Right atrium auricular region (tissue), 2 donors: Measurements from ENCODE around the gene NDUFAF2. TPM values are rescaled to one million over a fixed set of nuclear protein-coding genes. Genes with fewer than 3 reads are reported as not detected.

ENCODE experiments used
- DNase-seq: peaks from one replicate; pipeline ENCODE4 v3.0.0-alpha.2; 2019; ENCODE audit warnings: low spot score
- H3K27ac ChIP-seq, 2 donors: fragments of 200-600 bp; sonication (generic); 1 replicate in 1 of 2; 2 replicates in 1 of 2; pipeline ENCODE4 v1.5.1; 2016 to 2019
- H3K27me3 ChIP-seq, 2 donors: fragments of 200-600 bp; sonication (generic); one replicate each; pipeline versions ENCODE4 v1.5.1 to v1.6.0; 2017 to 2019
- H3K36me3 ChIP-seq: fragments of 200-600 bp; sonication (generic); one replicate; pipeline ENCODE4 v1.5.1; 2016
- H3K4me1 ChIP-seq, 2 donors: fragments of 200-600 bp; sonication (generic); one replicate each; pipeline versions ENCODE4 v1.5.1 to v1.6.0; 2017 to 2019
- H3K4me3 ChIP-seq, 2 donors: fragments of 200-600 bp; sonication (generic); 1 replicate in 1 of 2; 2 replicates in 1 of 2; pipeline ENCODE4 v1.5.1; 2017 to 2019; ENCODE audit warnings: mild to moderate bottlenecking in 1 of 2, moderate library complexity in 1 of 2
- H3K9me3 ChIP-seq, 2 donors: fragments of 200-600 bp; sonication (generic); one replicate each; pipeline ENCODE4 v1.5.1; 2019
- CTCF ChIP-seq, 2 donors: fragments of 200-600 bp; sonication (generic); IDR thresholded peaks; one replicate each; pipeline ENCODE4 v1.5.1; 2019; ENCODE audit warnings: antibody characterized with exemption in 2 of 2
- total RNA-seq, 2 donors: library from RNA; depleted of rRNA; stranded (reverse); fragments of >200 nt; gene quantifications; one replicate each; pipeline ENCODE4 v1.1.0, GENCODE V29; 2016

Gene NDUFAF2
- total RNA-seq, 2 donors from 2014 or later: 23.7 to 28.9 TPM

- Histone ChIP-seq H3K27ac (no peak overlapping the region), H3K9me3 (no peaks in the 10 kb centered on the region), H3K4me1 (no peaks in the 10 kb centered on the region), H3K4me3 (no peak overlapping the region), H3K27me3 (no peaks in the 10 kb centered on the region), H3K36me3 (no peaks in the 10 kb centered on the region)
- no peak for DNase-seq
- no peak for TF ChIP-seq CTCF (IDR thresholded peaks at IDR 0.05)
Measured at GRCh38 chr5:61130289-61130688, 185.3 kb downstream of the NDUFAF2 start.

- Histone ChIP-seq H3K36me3 (no peaks in the 10 kb centered on the region), H3K4me3 (no peak overlapping the region), H3K27ac (no peak overlapping the region), H3K9me3 (no peaks in the 10 kb centered on the region), H3K27me3 (no peaks in the 10 kb centered on the region), H3K4me1 (no peaks in the 10 kb centered on the region)
- no peak for TF ChIP-seq CTCF (IDR thresholded peaks at IDR 0.05)
- DNase-seq: no peak
Measured at GRCh38 chr5:61132559-61132958, 187.6 kb downstream of the NDUFAF2 start.

- no peak for TF ChIP-seq CTCF (IDR thresholded peaks at IDR 0.05)
- Histone ChIP-seq H3K9me3 (no peaks in the 10 kb centered on the region), H3K27me3 (no peaks in the 10 kb centered on the region), H3K4me3 (no peak overlapping the region), H3K36me3 (no peaks in the 10 kb centered on the region), H3K27ac (no peak overlapping the region), H3K4me1 (no peaks in the 10 kb centered on the region)
- no peak for DNase-seq
Measured at GRCh38 chr5:61137835-61138234, 192.8 kb downstream of the NDUFAF2 start.

- TF ChIP-seq CTCF (IDR thresholded peaks at IDR 0.05): no peak
- Histone ChIP-seq H3K27ac (no peak overlapping the region), H3K36me3 (no peaks in the 10 kb centered on the region), H3K27me3 (no peaks in the 10 kb centered on the region), H3K9me3 (no peaks in the 10 kb centered on the region), H3K4me3 (no peak overlapping the region), H3K4me1 (no peaks in the 10 kb centered on the region)
- DNase-seq: no peak
Measured at GRCh38 chr5:61139094-61139873, 194.3 kb downstream of the NDUFAF2 start.

- Histone ChIP-seq H3K9me3 (no peaks in the 10 kb centered on the region), H3K36me3 (no peaks in the 10 kb centered on the region), H3K27me3 (no peaks in the 10 kb centered on the region), H3K4me3 (no peak overlapping the region), H3K4me1 (no peaks in the 10 kb centered on the region), H3K27ac (no peak overlapping the region)
- DNase-seq: no peak
- TF ChIP-seq CTCF (IDR thresholded peaks at IDR 0.05): no peak
Measured at GRCh38 chr5:61139931-61140330, 194.9 kb downstream of the NDUFAF2 start.

GRCh38 chr5:61141801-61142200, 196.8 kb downstream of the NDUFAF2 start:
- no peaks in the 10 kb centered on the region for H3K4me1 ChIP-seq
- no peak for TF ChIP-seq CTCF (IDR thresholded peaks at IDR 0.05)
- no peaks in the 10 kb centered on the region for H3K27me3 ChIP-seq
- H3K27ac ChIP-seq: no peak overlapping the region
- H3K36me3 ChIP-seq: no peaks in the 10 kb centered on the region
- H3K4me3 ChIP-seq: no peak overlapping the region
- H3K9me3 ChIP-seq: no peaks in the 10 kb centered on the region
- DNase-seq: no peak
